Caco-2 (cell line): ENCODE data around the gene ZP4. TPM values are rescaled to one million over a fixed set of nuclear protein-coding genes. Genes with fewer than 3 reads are reported as not detected.

ENCODE experiments used
- BruUV-seq: library from RNA; stranded (reverse); fragments of 400-500 nt; replicated peaks from 2 replicates; lab custom pipeline; 2021; lab: Mats Ljungman, UMichigan
- CTCF ChIA-PET: fragments of 300-600 bp; sonication (Branson Sonifier 250); formaldehyde crosslinking; loops from one replicate; lab custom pipeline; 2022; ENCODE audit warnings: antibody characterized with exemption; lab: Charles Lee
- POLR2A ChIA-PET: fragments of 300-600 bp; sonication (Branson Sonifier 250); formaldehyde crosslinking; loops from one replicate; lab custom pipeline; 2022; ENCODE audit warnings: antibody characterized with exemption; lab: Charles Lee
- DNase-seq, 2 experiments: peaks; one replicate each; pipeline versions ENCODE4 v3.0.0 to v3.0.0-alpha.2; 2020 to 2022
- H3K27me3 ChIP-seq: replicated peaks from 2 replicates; pipeline ENCODE4 v1.6.0; 2011; ENCODE audit warnings: low read length; ENCODE audit not compliant: control insufficient read depth, insufficient read depth
- H3K36me3 ChIP-seq: 2 replicates; pipeline ENCODE4 v1.5.1; 2011; ENCODE audit warnings: low read length; ENCODE audit not compliant: control insufficient read depth, insufficient read depth
- H3K4me1 ChIP-seq: fragments of 250-450 bp; sonication (Bioruptor Pico); 2 replicates; pipeline ENCODE4 v1.5.1; 2020; ENCODE audit warnings: mild to moderate bottlenecking
- H3K4me3 ChIP-seq: 2 replicates; pipeline ENCODE4 v1.5.1; 2011; ENCODE audit warnings: low read depth, mild to moderate bottlenecking, control low read depth, low read length
- H3K9me3 ChIP-seq: fragments of 250-450 bp; sonication (Bioruptor Pico); 2 replicates; pipeline ENCODE4 v1.5.1; 2020; ENCODE audit warnings: mild to moderate bottlenecking, moderate library complexity
- H3K27ac Mint-ChIP-seq: one replicate; pipeline ENCODE4 v1.8.0; 2022; ENCODE audit warnings: mixed read lengths; ENCODE audit not compliant: unreplicated experiment
- H3K27me3 Mint-ChIP-seq: one replicate; pipeline ENCODE4 v1.8.0; 2022; ENCODE audit warnings: mixed read lengths; ENCODE audit not compliant: insufficient read depth, unreplicated experiment
- H3K36me3 Mint-ChIP-seq: one replicate; pipeline ENCODE4 v1.8.0; 2022; ENCODE audit warnings: mild to moderate bottlenecking, mixed read lengths; ENCODE audit not compliant: insufficient read depth, unreplicated experiment
- H3K4me1 Mint-ChIP-seq: one replicate; pipeline ENCODE4 v1.8.0; 2022; ENCODE audit warnings: low read depth, mixed read lengths; ENCODE audit not compliant: unreplicated experiment
- H3K4me3 Mint-ChIP-seq: one replicate; pipeline ENCODE4 v1.8.0; 2022; ENCODE audit warnings: mild to moderate bottlenecking, moderate library complexity, mixed read lengths; ENCODE audit not compliant: unreplicated experiment
- H3K9me3 Mint-ChIP-seq: one replicate; pipeline ENCODE4 v1.8.0; 2022; ENCODE audit warnings: mixed read lengths; ENCODE audit not compliant: unreplicated experiment
- CTCF ChIP-seq, 2 experiments: fragments of 200-600 bp in 1 of 2; IDR thresholded peaks; 1 replicate in 1 of 2; 2 replicates in 1 of 2; pipeline versions ENCODE4 v1.5.1 to v1.8.0; 2011 to 2022; ENCODE audit warnings: antibody characterized with exemption in 1 of 2, control low read depth in 1 of 2, inconsistent platforms in 1 of 2, low read depth in 1 of 2, low read length in 1 of 2, mild to moderate bottlenecking in 1 of 2, moderate library complexity in 1 of 2; ENCODE audit not compliant: insufficient read depth in 1 of 2, severe bottlenecking in 1 of 2, unreplicated experiment in 1 of 2
- intact Hi-C: fragments of 100-400 bp; cut with micrococcal nuclease; formaldehyde crosslinking; loops from one replicate; pipeline ENCODE4 v1.10.0; 2022; ENCODE audit not compliant: unreplicated experiment
- total RNA-seq: library from RNA; stranded (reverse); gene quantifications from 2 replicates; pipeline ENCODE4 v1.2.3, GENCODE V29; 2022

Gene ZP4
- total RNA-seq, 1 experiment from 2014 or later: not detected

- Histone ChIP-seq H3K27me3 (no peaks in the 10 kb centered on the region), H3K9me3 (no peaks in the 10 kb centered on the region), H3K4me3 (no peak overlapping the region), H3K36me3 (no peaks in the 10 kb centered on the region), H3K4me1 (no peaks in the 10 kb centered on the region)
- no peak for TF ChIP-seq CTCF (IDR thresholded peaks at IDR 0.05; ENCODE audit: insufficient read depth in 1 of 2, low read depth in 1 of 2, low read length in 1 of 2, severe bottlenecking in 1 of 2, unreplicated experiment in 1 of 2)
- CTCF ChIA-PET: no interaction called here
- no peak for DNase-seq
- Mint-ChIP-seq H3K4me3 (no peak overlapping the region), H3K27ac (no peak overlapping the region), H3K9me3 (no peaks in the 10 kb centered on the region), H3K36me3 (no peaks in the 10 kb centered on the region), H3K4me1 (no peaks in the 10 kb centered on the region), H3K27me3 (peaks cover 8% of the 10 kb centered on the region)
- BruUV-seq: no TSS peak
- intact Hi-C loops: no loop called here
- POLR2A ChIA-PET: no interaction called here
These were observed 56.3 kb downstream of the ZP4 start for GRCh38 chr1:237834461-237834860.

DNA sequence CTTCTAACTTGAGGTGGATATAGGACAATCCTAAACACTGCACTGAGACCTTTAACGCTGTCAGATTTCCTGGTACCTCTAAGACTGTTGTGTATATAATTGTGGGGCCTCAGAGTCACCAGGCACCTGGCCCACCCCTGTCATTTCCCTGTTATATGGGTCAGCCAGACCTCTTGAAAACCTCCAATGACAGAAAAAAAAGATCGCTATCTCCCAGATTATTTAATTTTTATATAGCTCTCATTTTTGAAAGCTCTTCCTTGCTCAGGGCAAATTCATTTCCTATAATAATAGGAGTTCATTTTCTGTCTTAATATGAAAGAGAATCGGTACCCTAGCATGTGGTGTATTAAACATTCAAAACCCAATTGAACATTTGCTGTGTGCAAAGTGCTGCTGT is 56.7 kb downstream of the ZP4 start:
- Mint-ChIP-seq H3K9me3 (no peaks in the 10 kb centered on the region), H3K4me1 (no peaks in the 10 kb centered on the region), H3K4me3 (no peak overlapping the region), H3K27me3 (peaks cover 5% of the 10 kb centered on the region), H3K27ac (no peak overlapping the region), H3K36me3 (no peaks in the 10 kb centered on the region)
- BruUV-seq: no TSS peak
- H3K4me1 ChIP-seq: no peaks in the 10 kb centered on the region
- no peaks in the 10 kb centered on the region for H3K36me3 ChIP-seq
- no peak overlapping the region for H3K4me3 ChIP-seq
- no peak for DNase-seq
- ChIA-PET POLR2A (no interaction called here), CTCF (no interaction called here)
- intact Hi-C loops: no loop called here
- H3K9me3 ChIP-seq: no peaks in the 10 kb centered on the region
- no peak for TF ChIP-seq CTCF (IDR thresholded peaks at IDR 0.05; ENCODE audit: insufficient read depth in 1 of 2, low read depth in 1 of 2, low read length in 1 of 2, severe bottlenecking in 1 of 2, unreplicated experiment in 1 of 2)
- no peaks in the 10 kb centered on the region for H3K27me3 ChIP-seq

GRCh38 chr1:237832858-237833257 is 57.9 kb downstream of the ZP4 start:
- H3K4me3 ChIP-seq: no peak overlapping the region
- intact Hi-C loops: no loop called here
- POLR2A ChIA-PET: no interaction called here
- Mint-ChIP-seq H3K36me3 (no peaks in the 10 kb centered on the region), H3K4me1 (no peaks in the 10 kb centered on the region), H3K27me3 (peaks cover 5% of the 10 kb centered on the region), H3K27ac (no peak overlapping the region), H3K4me3 (no peak overlapping the region), H3K9me3 (no peaks in the 10 kb centered on the region)
- TF ChIP-seq CTCF (IDR thresholded peaks at IDR 0.05; ENCODE audit: insufficient read depth in 1 of 2, low read depth in 1 of 2, low read length in 1 of 2, severe bottlenecking in 1 of 2, unreplicated experiment in 1 of 2): no peak
- no peak for DNase-seq
- H3K4me1 ChIP-seq: no peaks in the 10 kb centered on the region
- no peaks in the 10 kb centered on the region for H3K36me3 ChIP-seq
- CTCF ChIA-PET: no interaction called here
- no peaks in the 10 kb centered on the region for H3K27me3 ChIP-seq
- H3K9me3 ChIP-seq: no peaks in the 10 kb centered on the region
- no TSS peak for BruUV-seq
